KMS-11 (cell line): ENCODE measurements around the gene MAPK14.

Source experiments
- H2AFZ ChIP-seq: fragments of 200-600 bp; sonication (generic); 2 replicates; pipeline ENCODE4 v1.6.1; 2016; ENCODE audit warnings: antibody characterized with exemption, mixed run types, low read depth
- H3K27ac ChIP-seq: fragments of 200-600 bp; sonication (generic); 2 replicates; pipeline ENCODE4 v1.6.1; 2016; ENCODE audit warnings: mild to moderate bottlenecking, mixed run types
- H3K27me3 ChIP-seq: fragments of 200-600 bp; sonication (generic); 2 replicates; pipeline ENCODE4 v1.6.1; 2017; ENCODE audit warnings: mild to moderate bottlenecking, low read depth, mixed run types, moderate library complexity; ENCODE audit not compliant: insufficient read depth
- H3K36me3 ChIP-seq: fragments of 200-600 bp; sonication (generic); 2 replicates; pipeline ENCODE4 v1.6.1; 2017; ENCODE audit warnings: mild to moderate bottlenecking, mixed run types; ENCODE audit not compliant: insufficient read depth
- H3K4me1 ChIP-seq: fragments of 200-600 bp; sonication (generic); 2 replicates; pipeline ENCODE4 v1.6.1; 2016; ENCODE audit warnings: mild to moderate bottlenecking, low read depth, mixed run types; ENCODE audit not compliant: poor library complexity, severe bottlenecking
- H3K4me2 ChIP-seq: fragments of 200-600 bp; sonication (generic); 2 replicates; pipeline ENCODE4 v1.7.0; 2016; ENCODE audit warnings: mild to moderate bottlenecking, mixed run types
- H3K4me3 ChIP-seq: fragments of 200-600 bp; sonication (generic); IDR thresholded peaks from 2 replicates; pipeline ENCODE4 v1.6.1; 2017; ENCODE audit warnings: low read depth, low read length, mixed read lengths; ENCODE audit not compliant: insufficient read depth
- H3K79me2 ChIP-seq: fragments of 200-600 bp; sonication (generic); 2 replicates; pipeline ENCODE4 v1.6.1; 2016; ENCODE audit warnings: low read depth, mixed run types; ENCODE audit not compliant: insufficient read depth
- H3K9ac ChIP-seq: fragments of 200-600 bp; sonication (generic); 2 replicates; pipeline ENCODE4 v1.6.1; 2016; ENCODE audit warnings: mild to moderate bottlenecking, mixed run types
- H4K20me1 ChIP-seq: fragments of 200-600 bp; sonication (generic); 2 replicates; pipeline ENCODE4 v1.6.1; 2016; ENCODE audit warnings: mild to moderate bottlenecking, mixed run types; ENCODE audit not compliant: insufficient read depth
- TF ChIP-seq, protein P1 (sequence below): fragments of 200-600 bp; sonication (generic); conservative IDR thresholded peaks from 2 replicates; pipeline ENCODE4 v1.6.1; 2017; ENCODE audit warnings: low read depth, mild to moderate bottlenecking, antibody characterized with exemption, low read length, moderate library complexity, mixed read lengths

MAPK14 gene

DNA sequence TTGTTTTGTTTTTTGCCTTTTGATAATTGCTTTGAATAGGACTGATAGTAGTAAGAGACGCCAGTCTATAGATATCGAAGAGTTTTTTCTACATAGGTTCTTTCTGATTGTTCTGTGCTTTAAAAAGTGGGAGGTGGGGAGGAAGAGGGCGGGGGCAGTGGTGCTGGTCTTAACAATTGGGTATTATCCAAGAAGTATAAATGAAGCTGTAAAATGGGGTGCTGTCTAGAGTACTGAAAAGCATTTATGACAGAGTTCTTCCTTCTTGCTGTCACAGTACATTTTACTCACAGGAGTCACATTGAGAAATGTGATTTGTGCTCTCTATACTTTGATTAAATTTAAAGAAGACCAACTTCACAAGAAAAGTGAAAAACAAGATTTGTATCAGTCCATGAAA is 41.0 kb downstream of the MAPK14 start:
- Histone ChIP-seq H3K27me3 (no peaks in the 10 kb centered on the region), H3K4me1 (no peaks in the 10 kb centered on the region), H3K9ac (no peak overlapping the region), H3K4me2 (no peak overlapping the region), H3K4me3 (no peak overlapping the region), H3K27ac (no peak overlapping the region), H3K79me2 (peaks cover 12% of the 10 kb centered on the region; the same call in 1 of the 2 replicates), H3K36me3 (no peaks in the 10 kb centered on the region), H4K20me1 (no peaks in the 10 kb centered on the region), H2AFZ (no peak overlapping the region)
- TF ChIP-seq, protein P1, sequence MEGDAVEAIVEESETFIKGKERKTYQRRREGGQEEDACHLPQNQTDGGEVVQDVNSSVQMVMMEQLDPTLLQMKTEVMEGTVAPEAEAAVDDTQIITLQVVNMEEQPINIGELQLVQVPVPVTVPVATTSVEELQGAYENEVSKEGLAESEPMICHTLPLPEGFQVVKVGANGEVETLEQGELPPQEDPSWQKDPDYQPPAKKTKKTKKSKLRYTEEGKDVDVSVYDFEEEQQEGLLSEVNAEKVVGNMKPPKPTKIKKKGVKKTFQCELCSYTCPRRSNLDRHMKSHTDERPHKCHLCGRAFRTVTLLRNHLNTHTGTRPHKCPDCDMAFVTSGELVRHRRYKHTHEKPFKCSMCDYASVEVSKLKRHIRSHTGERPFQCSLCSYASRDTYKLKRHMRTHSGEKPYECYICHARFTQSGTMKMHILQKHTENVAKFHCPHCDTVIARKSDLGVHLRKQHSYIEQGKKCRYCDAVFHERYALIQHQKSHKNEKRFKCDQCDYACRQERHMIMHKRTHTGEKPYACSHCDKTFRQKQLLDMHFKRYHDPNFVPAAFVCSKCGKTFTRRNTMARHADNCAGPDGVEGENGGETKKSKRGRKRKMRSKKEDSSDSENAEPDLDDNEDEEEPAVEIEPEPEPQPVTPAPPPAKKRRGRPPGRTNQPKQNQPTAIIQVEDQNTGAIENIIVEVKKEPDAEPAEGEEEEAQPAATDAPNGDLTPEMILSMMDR = no peak

DNA sequence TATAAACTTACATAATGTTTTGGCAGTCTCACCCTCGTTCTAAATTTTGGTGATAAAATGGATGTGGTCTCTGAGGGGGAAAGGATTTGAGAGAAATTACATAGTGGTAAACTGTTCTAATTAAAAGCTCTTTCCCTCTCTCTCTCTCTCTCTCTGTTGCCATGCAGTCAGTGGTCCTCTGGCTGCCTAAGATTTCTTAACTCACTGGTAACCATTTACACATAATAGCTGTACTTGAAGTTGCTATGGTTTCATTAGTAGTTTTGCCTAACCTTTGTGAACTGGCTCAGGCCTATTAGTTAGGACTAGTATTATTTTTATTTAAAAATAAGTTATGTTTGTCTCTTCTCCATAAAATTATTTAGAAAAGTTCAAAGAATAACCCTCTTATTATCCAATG is 42.0 kb downstream of the MAPK14 start:
- Histone ChIP-seq H3K4me1 (no peaks in the 10 kb centered on the region), H3K79me2 (peaks cover 7% of the 10 kb centered on the region; the same call in 1 of the 2 replicates), H3K36me3 (no peaks in the 10 kb centered on the region), H3K4me2 (no peak overlapping the region), H2AFZ (no peak overlapping the region), H3K9ac (no peak overlapping the region), H3K27ac (no peak overlapping the region), H3K4me3 (no peak overlapping the region), H3K27me3 (no peaks in the 10 kb centered on the region), H4K20me1 (no peaks in the 10 kb centered on the region)
- TF ChIP-seq, protein P1 = no peak

DNA sequence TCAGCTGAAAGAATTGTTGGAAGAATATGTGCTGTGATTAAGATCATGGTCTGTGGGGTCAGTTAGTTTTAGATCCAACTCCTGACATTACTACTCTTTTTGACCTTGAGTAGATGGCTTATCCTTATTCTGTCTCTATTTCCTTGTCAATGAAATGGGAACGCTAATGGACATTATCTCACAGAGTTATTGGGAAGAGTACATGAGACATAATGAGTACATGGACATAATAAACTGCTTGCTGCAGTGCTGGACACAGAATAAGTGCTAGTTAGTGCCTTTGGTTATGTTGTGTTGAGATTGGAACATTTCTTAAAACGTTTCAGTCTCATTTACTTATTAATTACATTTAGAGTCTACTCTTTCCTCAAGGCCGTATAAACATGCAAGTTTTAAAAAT is 42.6 kb downstream of the MAPK14 start:
- no peaks in the 10 kb centered on the region for H3K27me3 ChIP-seq
- H3K79me2 ChIP-seq = peaks cover under 1% of the 10 kb centered on the region; the same call in 1 of the 2 replicates
- no peak overlapping the region for H3K4me2 ChIP-seq
- no peaks in the 10 kb centered on the region for H3K36me3 ChIP-seq
- H3K4me1 ChIP-seq = no peaks in the 10 kb centered on the region
- no peaks in the 10 kb centered on the region for H4K20me1 ChIP-seq
- no peak overlapping the region for H3K4me3 ChIP-seq
- no peak overlapping the region for H3K9ac ChIP-seq
- no peak overlapping the region for H2AFZ ChIP-seq
- TF ChIP-seq, protein P1 = no peak
- H3K27ac ChIP-seq = no peak overlapping the region

DNA sequence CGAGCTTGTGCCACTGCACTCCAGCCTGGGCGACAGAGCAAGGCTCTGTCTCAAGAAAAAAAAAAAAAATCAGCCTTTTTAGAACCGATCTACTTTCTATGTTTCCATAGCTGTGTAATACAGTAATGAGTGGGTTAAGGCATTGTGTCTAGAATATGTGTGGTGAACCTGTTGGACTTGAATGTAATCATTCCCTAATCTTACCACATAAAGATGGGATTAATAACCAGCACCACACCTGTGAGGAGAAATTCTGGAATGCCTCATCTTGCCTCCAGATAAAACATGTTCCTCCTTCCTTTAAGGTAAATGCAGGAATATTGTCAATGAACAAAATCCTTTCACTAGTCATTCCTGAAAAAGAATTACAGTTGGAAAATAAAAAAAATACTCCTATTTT is 43.7 kb downstream of the MAPK14 start:
- Histone ChIP-seq H3K4me1 (no peaks in the 10 kb centered on the region), H2AFZ (no peak overlapping the region), H4K20me1 (no peaks in the 10 kb centered on the region), H3K27me3 (no peaks in the 10 kb centered on the region), H3K9ac (no peak overlapping the region), H3K4me2 (no peak overlapping the region), H3K36me3 (no peaks in the 10 kb centered on the region), H3K79me2 (no peaks in the 10 kb centered on the region; the same call in 1 of the 2 replicates), H3K27ac (no peak overlapping the region), H3K4me3 (no peak overlapping the region)
- TF ChIP-seq, protein P1 = no peak
